Activated T-helper 1 cell treated with anti-CD3 and anti-CD28 coated beads, Interleukin-12 subunit alpha, Interleukin-12 subunit beta, Interleukin-2, Interleukin-4 antibody, amounts not matched to agents 30 ng/mL and 10 ng/mL and 1 ng/mL, durations not matched to agents 14 hours and 24 hours and 36 hours (primary cell): ENCODE data around the gene C13orf42. TPM values are rescaled to one million over a fixed set of nuclear protein-coding genes. Genes with fewer than 3 reads are reported as not detected.

Source experiments
- DNase-seq: peaks from one replicate; pipeline ENCODE4 v3.0.0; 2021; ENCODE audit warnings: low spot score
- H3K27ac Mint-ChIP-seq: one replicate; pipeline ENCODE4 v1.8.0; 2021; ENCODE audit warnings: mild to moderate bottlenecking, mixed read lengths
- H3K27me3 Mint-ChIP-seq: one replicate; pipeline ENCODE4 v1.8.0; 2022; ENCODE audit warnings: mild to moderate bottlenecking, moderate library complexity, mixed read lengths; ENCODE audit not compliant: insufficient read depth
- H3K36me3 Mint-ChIP-seq: one replicate; pipeline ENCODE4 v1.8.0; 2021; ENCODE audit warnings: low read depth, mixed read lengths
- H3K4me1 Mint-ChIP-seq: one replicate; pipeline ENCODE4 v1.8.0; 2021; ENCODE audit warnings: low read depth, mixed read lengths
- H3K4me3 Mint-ChIP-seq: one replicate; pipeline ENCODE4 v1.8.0; 2021; ENCODE audit warnings: mild to moderate bottlenecking, moderate library complexity, mixed read lengths
- H3K9me3 Mint-ChIP-seq: one replicate; pipeline ENCODE4 v1.8.0; 2021; ENCODE audit warnings: mixed read lengths
- intact Hi-C: fragments of 100-400 bp; cut with micrococcal nuclease; formaldehyde crosslinking; loops from one replicate; pipeline ENCODE4 v1.15.1; 2024
- total RNA-seq: library from RNA; stranded (reverse); gene quantifications from 2 replicates; pipeline ENCODE4 v1.2.3, GENCODE V29; 2022

C13orf42 gene
- not detected in 2 replicates for total RNA-seq

GRCh38 chr13:51111174-51111573 lies at the start of gene C13orf42:
Gene C13orf42 (minus strand): TSS chr13:51111274. CDS start chr13:51111209, 65 bp downstream.
- Mint-ChIP-seq H3K36me3 (no peaks in the 10 kb centered on the region), H3K4me1 (no peaks in the 10 kb centered on the region), H3K4me3 (no peak within 1 kb of the TSS), H3K27ac (no peak within 1 kb of the TSS), H3K9me3 (no peaks in the 10 kb centered on the region), H3K27me3 (no peaks in the 10 kb centered on the region)
- intact Hi-C loops, result no loop called here
- no peak for DNase-seq

- H3K27ac Mint-ChIP-seq, result no peak overlapping the region
These were observed 47.9 kb upstream of the C13orf42 start for GRCh38 chr13:51158880-51159518.

GRCh38 chr13:51158365-51158764 lies 47.3 kb upstream of the C13orf42 start:
- Mint-ChIP-seq H3K36me3 (no peaks in the 10 kb centered on the region), H3K4me1 (peaks cover 16% of the 10 kb centered on the region), H3K9me3 (no peaks in the 10 kb centered on the region), H3K27me3 (peaks cover 4% of the 10 kb centered on the region), H3K4me3 (no peak overlapping the region), H3K27ac (no peak overlapping the region)
- intact Hi-C loops, result no loop called here
- no peak for DNase-seq

More at GRCh38 chr13:51158880-51159518, 47.9 kb upstream of the C13orf42 start:
- H3K4me1 Mint-ChIP-seq, result peaks cover 14% of the 10 kb centered on the region
- no peak overlapping the region for H3K4me3 Mint-ChIP-seq
- no peaks in the 10 kb centered on the region for H3K36me3 Mint-ChIP-seq
- no peaks in the 10 kb centered on the region for H3K9me3 Mint-ChIP-seq
- no peak for DNase-seq
- intact Hi-C loops, result no loop called here
- peaks cover 6% of the 10 kb centered on the region for H3K27me3 Mint-ChIP-seq

- Mint-ChIP-seq H3K4me3 (no peak overlapping the region), H3K9me3 (no peaks in the 10 kb centered on the region), H3K27me3 (peaks cover 4% of the 10 kb centered on the region), H3K27ac (no peak overlapping the region), H3K4me1 (peaks cover 16% of the 10 kb centered on the region), H3K36me3 (no peaks in the 10 kb centered on the region)
- intact Hi-C loops, result no loop called here
- DNase-seq, result no peak
These were observed 45.6 kb upstream of the C13orf42 start for GRCh38 chr13:51156648-51157047.

- intact Hi-C loops, result no loop called here
- no peak overlapping the region for H3K4me3 Mint-ChIP-seq
- H3K36me3 Mint-ChIP-seq, result no peaks in the 10 kb centered on the region
- no peak for DNase-seq
- H3K27ac Mint-ChIP-seq, result no peak overlapping the region
- H3K4me1 Mint-ChIP-seq, result peaks cover 16% of the 10 kb centered on the region
- H3K27me3 Mint-ChIP-seq, result no peaks in the 10 kb centered on the region
- no peaks in the 10 kb centered on the region for H3K9me3 Mint-ChIP-seq
These were observed 44.9 kb upstream of the C13orf42 start for GRCh38 chr13:51155776-51156515.

GRCh38 chr13:51155161-51155560 lies 44.1 kb upstream of the C13orf42 start:
- Mint-ChIP-seq H3K9me3 (no peaks in the 10 kb centered on the region), H3K27ac (no peak overlapping the region), H3K4me1 (peaks cover 16% of the 10 kb centered on the region), H3K27me3 (no peaks in the 10 kb centered on the region), H3K4me3 (no peak overlapping the region), H3K36me3 (no peaks in the 10 kb centered on the region)
- no peak for DNase-seq
- intact Hi-C loops, result no loop called here

GRCh38 chr13:51154029-51154555 lies 43.0 kb upstream of the C13orf42 start:
- Mint-ChIP-seq H3K9me3 (no peaks in the 10 kb centered on the region), H3K27me3 (no peaks in the 10 kb centered on the region), H3K27ac (peak overlapping the region; percentile 65), H3K4me1 (peaks cover 15% of the 10 kb centered on the region), H3K4me3 (peak overlapping the region; percentile 9), H3K36me3 (no peaks in the 10 kb centered on the region)
- intact Hi-C loops, result no loop called here
- no peak for DNase-seq

- intact Hi-C loops, result no loop called here
- DNase-seq, result no peak
- peaks cover 10% of the 10 kb centered on the region for H3K4me1 Mint-ChIP-seq
- H3K27me3 Mint-ChIP-seq, result no peaks in the 10 kb centered on the region
- no peaks in the 10 kb centered on the region for H3K36me3 Mint-ChIP-seq
- H3K4me3 Mint-ChIP-seq, result no peak overlapping the region
- no peaks in the 10 kb centered on the region for H3K9me3 Mint-ChIP-seq
- peak overlapping the region; percentile 65 for H3K27ac Mint-ChIP-seq
These were observed 42.5 kb upstream of the C13orf42 start for GRCh38 chr13:51153527-51153926.

- Mint-ChIP-seq H3K36me3 (no peaks in the 10 kb centered on the region), H3K4me3 (no peak overlapping the region), H3K27ac (no peak overlapping the region), H3K4me1 (peaks cover 16% of the 10 kb centered on the region), H3K27me3 (peaks cover 4% of the 10 kb centered on the region), H3K9me3 (no peaks in the 10 kb centered on the region)
- intact Hi-C loops, result no loop called here
- no peak for DNase-seq
These were observed 41.6 kb upstream of the C13orf42 start for GRCh38 chr13:51152701-51153100.

- Mint-ChIP-seq H3K27me3 (peaks cover 4% of the 10 kb centered on the region), H3K4me1 (peaks cover 16% of the 10 kb centered on the region), H3K9me3 (no peaks in the 10 kb centered on the region), H3K27ac (no peak overlapping the region), H3K4me3 (no peak overlapping the region), H3K36me3 (no peaks in the 10 kb centered on the region)
- DNase-seq, result no peak
- intact Hi-C loops, result no loop called here
These were observed 40.4 kb upstream of the C13orf42 start for GRCh38 chr13:51151463-51151862.

GRCh38 chr13:51148952-51149573 lies 38.0 kb upstream of the C13orf42 start:
- intact Hi-C loops, result loop anchor here (1.0 kb wide), 1 partner anchor 140 kb away; no protein-coding TSS in a partner anchor
- H3K27me3 Mint-ChIP-seq, result peaks cover 4% of the 10 kb centered on the region

GRCh38 chr13:51148223-51148951 lies 37.3 kb upstream of the C13orf42 start:
- no peak for DNase-seq
- Mint-ChIP-seq H3K36me3 (no peaks in the 10 kb centered on the region), H3K9me3 (no peaks in the 10 kb centered on the region), H3K4me1 (peaks cover 6% of the 10 kb centered on the region), H3K4me3 (no peak overlapping the region), H3K27me3 (peaks cover 4% of the 10 kb centered on the region), H3K27ac (no peak overlapping the region)
- intact Hi-C loops, result no loop called here

More at GRCh38 chr13:51148952-51149573, 38.0 kb upstream of the C13orf42 start:
- Mint-ChIP-seq H3K9me3 (no peaks in the 10 kb centered on the region), H3K4me1 (peaks cover 9% of the 10 kb centered on the region), H3K4me3 (no peak overlapping the region), H3K27ac (no peak overlapping the region), H3K36me3 (no peaks in the 10 kb centered on the region)
- no peak for DNase-seq
